Brain microvascular endothelial cell (primary cell): Measurements from ENCODE around the gene INSYN2B.

Experiments used
- DNase-seq: peaks from one replicate; pipeline ENCODE4 v3.0.0-alpha.2; 2020
- H3K27ac ChIP-seq: fragments of 250-450 bp; sonication (Bioruptor Pico); 2 replicates; pipeline ENCODE4 v1.5.1; 2020; ENCODE audit warnings: mild to moderate bottlenecking, moderate library complexity
- H3K27me3 ChIP-seq: fragments of 250-450 bp; sonication (Bioruptor Pico); replicated peaks from 2 replicates; pipeline ENCODE4 v1.5.1; 2020; ENCODE audit warnings: mild to moderate bottlenecking
- H3K36me3 ChIP-seq: fragments of 250-450 bp; sonication (Bioruptor Pico); replicated peaks from 2 replicates; pipeline ENCODE4 v1.5.1; 2020; ENCODE audit warnings: mild to moderate bottlenecking
- H3K4me3 ChIP-seq: 2 replicates; pipeline ENCODE4 v1.5.1; 2011; ENCODE audit warnings: low read depth, mild to moderate bottlenecking, control low read depth, low read length, moderate library complexity
- CTCF ChIP-seq: IDR thresholded peaks from 2 replicates; pipeline ENCODE4 v1.5.1; 2011; ENCODE audit warnings: low read depth, mild to moderate bottlenecking, moderate library complexity, low read length, control low read depth, inconsistent platforms; ENCODE audit errors: missing control alignments
- in situ Hi-C: cut with HindIII; loops from 2 replicates; pipeline ENCODE4 v1.10.0; 2017; ENCODE audit warnings: low sequenced_read_pairs, low pct_ligation_motif_present

The INSYN2B gene

GRCh38 chr5:169997798-169998197 lies 17.5 kb upstream of the INSYN2B start:
- no peak overlapping the region for H3K4me3 ChIP-seq
- H3K36me3 ChIP-seq = no peaks in the 10 kb centered on the region
- no peak for DNase-seq
- H3K27me3 ChIP-seq = no peaks in the 10 kb centered on the region
- in situ Hi-C loops = no loop called here
- TF ChIP-seq CTCF = no peak
- H3K27ac ChIP-seq = no peak overlapping the region

GRCh38 chr5:169993485-169993790 lies 13.1 kb upstream of the INSYN2B start:
- no peak for TF ChIP-seq CTCF
- DNase-seq = no peak
- Histone ChIP-seq H3K27ac (no peak overlapping the region), H3K27me3 (no peaks in the 10 kb centered on the region), H3K36me3 (no peaks in the 10 kb centered on the region), H3K4me3 (no peak overlapping the region)
- in situ Hi-C loops = no loop called here

GRCh38 chr5:169992789-169993484 lies 12.6 kb upstream of the INSYN2B start:
- no peaks in the 10 kb centered on the region for H3K36me3 ChIP-seq
- H3K27me3 ChIP-seq = no peaks in the 10 kb centered on the region
- in situ Hi-C loops = no loop called here

GRCh38 chr5:169991115-169991869 lies 11.0 kb upstream of the INSYN2B start:
- Histone ChIP-seq H3K27me3 (no peaks in the 10 kb centered on the region), H3K27ac (no peak overlapping the region), H3K36me3 (no peaks in the 10 kb centered on the region), H3K4me3 (no peak overlapping the region)
- no peak for TF ChIP-seq CTCF
- no peak for DNase-seq
- in situ Hi-C loops = no loop called here

More at GRCh38 chr5:169992789-169993484, 12.6 kb upstream of the INSYN2B start:
- no peak for DNase-seq
- no peak for TF ChIP-seq CTCF
- Histone ChIP-seq H3K27ac (no peak overlapping the region), H3K4me3 (no peak overlapping the region)

- TF ChIP-seq CTCF = no peak
- Histone ChIP-seq H3K27me3 (no peaks in the 10 kb centered on the region), H3K36me3 (no peaks in the 10 kb centered on the region), H3K27ac (peak overlapping the region; percentile 38), H3K4me3 (no peak overlapping the region)
- no peak for DNase-seq
- in situ Hi-C loops = no loop called here
Observed at GRCh38 chr5:169989365-169989764, 9.1 kb upstream of the INSYN2B start.
